SK-N-SH treated with all-trans-retinoic acid at 6 μM for 48 hours (cell line): ENCODE data around the gene CNIH4.

Experiments used
- ATAC-seq: fragments of 200-7000 bp; cut with Tn5 transposase; 3 replicates; pipeline ENCODE4 v1.9.1; 2020; ENCODE audit warnings: mild to moderate bottlenecking, moderate library complexity
- BACH2 ChIP-seq: fragments of 250-450 bp; sonication (Bioruptor Pico); IDR thresholded peaks from 2 replicates; pipeline ENCODE4 v1.9.0; 2021; ENCODE audit warnings: mild to moderate bottlenecking, borderline replicate concordance
- CSDC2 ChIP-seq: fragments of 250-450 bp; sonication (Bioruptor Pico); IDR thresholded peaks from 2 replicates; pipeline ENCODE4 v1.5.0; 2020; ENCODE audit warnings: mild to moderate bottlenecking, moderate library complexity
- ESRRG ChIP-seq: fragments of 250-450 bp; sonication (Bioruptor Pico); IDR thresholded peaks from 2 replicates; pipeline ENCODE4 v1.6.1; 2021; ENCODE audit warnings: mild to moderate bottlenecking
- GLIS3 ChIP-seq: fragments of 250-450 bp; sonication (Bioruptor Pico); IDR thresholded peaks from 2 replicates; pipeline ENCODE4 v1.5.0; 2020; ENCODE audit warnings: mild to moderate bottlenecking, moderate library complexity
- OSR1 ChIP-seq: fragments of 250-450 bp; sonication (Bioruptor Pico); IDR thresholded peaks from 2 replicates; pipeline ENCODE4 v1.8.0; 2022; ENCODE audit warnings: moderate library complexity, mild to moderate bottlenecking, inconsistent platforms
- PPARA ChIP-seq: fragments of 250-450 bp; sonication (Bioruptor Pico); IDR thresholded peaks from 2 replicates; pipeline ENCODE4 v1.5.0; 2020; ENCODE audit warnings: mild to moderate bottlenecking, borderline replicate concordance
- RARB ChIP-seq: fragments of 250-450 bp; sonication (Bioruptor Pico); IDR thresholded peaks from 2 replicates; pipeline ENCODE4 v1.8.0; 2021; ENCODE audit warnings: mild to moderate bottlenecking, moderate library complexity
- SNAI2 ChIP-seq: fragments of 250-450 bp; sonication (Bioruptor Pico); IDR thresholded peaks from 2 replicates; pipeline ENCODE4 v1.5.0; 2020; ENCODE audit warnings: mild to moderate bottlenecking, moderate library complexity
- TCF4 ChIP-seq: fragments of 250-450 bp; sonication (Bioruptor Pico); IDR thresholded peaks from 2 replicates; pipeline ENCODE4 v1.8.0; 2021; ENCODE audit warnings: mild to moderate bottlenecking, moderate library complexity, borderline replicate concordance
- TOX ChIP-seq: fragments of 250-450 bp; sonication (Bioruptor Pico); IDR thresholded peaks from 2 replicates; pipeline ENCODE4 v1.8.0; 2021; ENCODE audit warnings: mild to moderate bottlenecking, moderate library complexity, borderline replicate concordance
- ZC3H10 ChIP-seq: fragments of 250-450 bp; sonication (Bioruptor Pico); IDR thresholded peaks from 2 replicates; pipeline ENCODE4 v1.5.1; 2021; ENCODE audit warnings: mild to moderate bottlenecking, moderate library complexity
- ZFP3 ChIP-seq: fragments of 250-450 bp; sonication (Bioruptor Pico); IDR thresholded peaks from 2 replicates; pipeline ENCODE4 v1.5.0; 2020; ENCODE audit warnings: mild to moderate bottlenecking, moderate library complexity
- ZNF565 ChIP-seq: fragments of 450-650 bp; formaldehyde crosslinking; conservative IDR thresholded peaks from 2 replicates; pipeline ENCODE4 v1.5.0; 2020; ENCODE audit warnings: low read depth, mild to moderate bottlenecking, moderate library complexity
- ZNF70 ChIP-seq: fragments of 450-650 bp; formaldehyde crosslinking; IDR thresholded peaks from 2 replicates; pipeline ENCODE4 v1.5.0; 2020; ENCODE audit warnings: mild to moderate bottlenecking, moderate library complexity
- ZNF8 ChIP-seq: fragments of 450-650 bp; formaldehyde crosslinking; IDR thresholded peaks from 2 replicates; pipeline ENCODE4 v1.5.0; 2020; ENCODE audit warnings: mild to moderate bottlenecking, moderate library complexity
- TF ChIP-seq, protein P1 (sequence below): fragments of 250-450 bp; sonication (Bioruptor Pico); IDR thresholded peaks from 2 replicates; pipeline ENCODE4 v1.5.1; 2021; ENCODE audit warnings: mild to moderate bottlenecking, moderate library complexity
- TF ChIP-seq, protein P2 (sequence below): fragments of 250-450 bp; sonication (Bioruptor Pico); IDR thresholded peaks from 2 replicates; pipeline ENCODE4 v1.8.0; 2020; ENCODE audit warnings: mild to moderate bottlenecking, moderate library complexity, borderline replicate concordance
- TF ChIP-seq, protein P3 (sequence below): fragments of 250-450 bp; sonication (Bioruptor Pico); IDR thresholded peaks from 2 replicates; pipeline ENCODE4 v1.5.1; 2020; ENCODE audit warnings: low read depth, mild to moderate bottlenecking, moderate library complexity
- TF ChIP-seq, protein P4 (sequence below): fragments of 250-450 bp; sonication (Bioruptor Pico); IDR thresholded peaks from 2 replicates; pipeline ENCODE4 v1.8.0; 2021; ENCODE audit warnings: low read depth, mild to moderate bottlenecking, moderate library complexity, borderline replicate concordance
- TF ChIP-seq, protein P5 (sequence below): fragments of 250-450 bp; sonication (Bioruptor Pico); IDR thresholded peaks from 2 replicates; pipeline ENCODE4 v1.5.0; 2020; ENCODE audit warnings: mild to moderate bottlenecking, moderate library complexity

Gene CNIH4

DNA sequence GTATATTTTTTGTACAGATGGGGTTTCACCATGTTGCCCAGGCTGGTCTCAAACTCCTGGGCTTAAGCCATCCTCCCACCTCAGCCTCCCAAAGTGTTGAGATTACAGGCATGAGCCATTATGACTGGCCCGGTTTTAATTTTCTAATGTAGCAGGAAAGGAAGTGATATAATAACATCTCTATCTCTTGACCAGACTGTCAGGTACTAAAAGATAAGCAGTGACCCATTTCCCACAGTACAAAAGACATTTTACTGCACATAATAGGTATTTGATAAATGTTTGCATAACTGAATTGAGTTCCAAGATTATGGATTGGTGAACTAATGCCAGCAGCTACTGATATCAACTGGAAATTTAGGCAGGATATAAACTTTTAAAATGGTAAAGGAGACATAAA, 30.7 kb upstream of the CNIH4 start:
- ATAC-seq = no peak
- TF ChIP-seq, protein P1, sequence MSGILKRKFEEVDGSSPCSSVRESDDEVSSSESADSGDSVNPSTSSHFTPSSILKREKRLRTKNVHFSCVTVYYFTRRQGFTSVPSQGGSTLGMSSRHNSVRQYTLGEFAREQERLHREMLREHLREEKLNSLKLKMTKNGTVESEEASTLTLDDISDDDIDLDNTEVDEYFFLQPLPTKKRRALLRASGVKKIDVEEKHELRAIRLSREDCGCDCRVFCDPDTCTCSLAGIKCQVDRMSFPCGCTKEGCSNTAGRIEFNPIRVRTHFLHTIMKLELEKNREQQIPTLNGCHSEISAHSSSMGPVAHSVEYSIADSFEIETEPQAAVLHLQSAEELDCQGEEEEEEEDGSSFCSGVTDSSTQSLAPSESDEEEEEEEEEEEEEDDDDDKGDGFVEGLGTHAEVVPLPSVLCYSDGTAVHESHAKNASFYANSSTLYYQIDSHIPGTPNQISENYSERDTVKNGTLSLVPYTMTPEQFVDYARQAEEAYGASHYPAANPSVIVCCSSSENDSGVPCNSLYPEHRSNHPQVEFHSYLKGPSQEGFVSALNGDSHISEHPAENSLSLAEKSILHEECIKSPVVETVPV (CRISPR knock-in tag) = no peak
- TF ChIP-seq GLIS3 (CRISPR knock-in tag) (no peak), BACH2 (CRISPR knock-in tag) (no peak), CSDC2 (CRISPR knock-in tag) (no peak), SNAI2 (no peak), OSR1 (CRISPR knock-in tag) (no peak), PPARA (CRISPR knock-in tag) (no peak), TOX (CRISPR knock-in tag) (no peak), ZNF565 (CRISPR knock-in tag) (no peak), ZFP3 (CRISPR knock-in tag) (no peak), ZNF70 (CRISPR knock-in tag) (no peak)
- TF ChIP-seq, protein P2, sequence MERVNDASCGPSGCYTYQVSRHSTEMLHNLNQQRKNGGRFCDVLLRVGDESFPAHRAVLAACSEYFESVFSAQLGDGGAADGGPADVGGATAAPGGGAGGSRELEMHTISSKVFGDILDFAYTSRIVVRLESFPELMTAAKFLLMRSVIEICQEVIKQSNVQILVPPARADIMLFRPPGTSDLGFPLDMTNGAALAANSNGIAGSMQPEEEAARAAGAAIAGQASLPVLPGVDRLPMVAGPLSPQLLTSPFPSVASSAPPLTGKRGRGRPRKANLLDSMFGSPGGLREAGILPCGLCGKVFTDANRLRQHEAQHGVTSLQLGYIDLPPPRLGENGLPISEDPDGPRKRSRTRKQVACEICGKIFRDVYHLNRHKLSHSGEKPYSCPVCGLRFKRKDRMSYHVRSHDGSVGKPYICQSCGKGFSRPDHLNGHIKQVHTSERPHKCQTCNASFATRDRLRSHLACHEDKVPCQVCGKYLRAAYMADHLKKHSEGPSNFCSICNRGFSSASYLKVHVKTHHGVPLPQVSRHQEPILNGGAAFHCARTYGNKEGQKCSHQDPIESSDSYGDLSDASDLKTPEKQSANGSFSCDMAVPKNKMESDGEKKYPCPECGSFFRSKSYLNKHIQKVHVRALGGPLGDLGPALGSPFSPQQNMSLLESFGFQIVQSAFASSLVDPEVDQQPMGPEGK (CRISPR knock-in tag) = no peak
- TF ChIP-seq, protein P3, sequence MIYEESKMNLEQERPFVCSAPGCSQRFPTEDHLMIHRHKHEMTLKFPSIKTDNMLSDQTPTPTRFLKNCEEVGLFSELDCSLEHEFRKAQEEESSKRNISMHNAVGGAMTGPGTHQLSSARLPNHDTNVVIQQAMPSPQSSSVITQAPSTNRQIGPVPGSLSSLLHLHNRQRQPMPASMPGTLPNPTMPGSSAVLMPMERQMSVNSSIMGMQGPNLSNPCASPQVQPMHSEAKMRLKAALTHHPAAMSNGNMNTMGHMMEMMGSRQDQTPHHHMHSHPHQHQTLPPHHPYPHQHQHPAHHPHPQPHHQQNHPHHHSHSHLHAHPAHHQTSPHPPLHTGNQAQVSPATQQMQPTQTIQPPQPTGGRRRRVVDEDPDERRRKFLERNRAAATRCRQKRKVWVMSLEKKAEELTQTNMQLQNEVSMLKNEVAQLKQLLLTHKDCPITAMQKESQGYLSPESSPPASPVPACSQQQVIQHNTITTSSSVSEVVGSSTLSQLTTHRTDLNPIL (CRISPR knock-in tag) = no peak
- TF ChIP-seq, all 23 proteins: peak for 0

DNA sequence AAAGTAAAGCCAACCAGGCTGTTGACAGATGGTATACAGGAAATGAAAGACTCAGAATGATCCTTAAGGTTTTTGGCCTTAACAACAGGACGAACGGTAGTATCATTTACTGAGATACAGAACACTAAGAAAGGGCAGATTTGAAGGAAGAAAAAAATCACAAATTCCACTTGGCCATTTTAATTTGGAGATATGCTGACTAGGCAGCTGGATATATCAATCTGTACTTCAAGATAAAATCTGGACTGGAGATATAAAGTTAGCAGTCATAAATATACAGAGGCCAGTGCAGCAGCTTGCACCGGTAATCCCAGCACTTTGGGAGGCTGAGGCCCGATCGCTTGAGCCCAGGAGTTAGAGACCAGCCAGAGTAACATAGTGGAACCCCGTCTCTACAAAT, 28.0 kb upstream of the CNIH4 start:
- ATAC-seq = no peak
- TF ChIP-seq ZC3H10 (CRISPR knock-in tag) = no peak
- TF ChIP-seq ZNF70 (CRISPR knock-in tag) = no peak
- no peak for TF ChIP-seq PPARA (CRISPR knock-in tag)
- no peak for TF ChIP-seq TCF4
- TF ChIP-seq, protein P1 (CRISPR knock-in tag) = no peak
- no peak for TF ChIP-seq OSR1 (CRISPR knock-in tag)
- no peak for TF ChIP-seq SNAI2

DNA sequence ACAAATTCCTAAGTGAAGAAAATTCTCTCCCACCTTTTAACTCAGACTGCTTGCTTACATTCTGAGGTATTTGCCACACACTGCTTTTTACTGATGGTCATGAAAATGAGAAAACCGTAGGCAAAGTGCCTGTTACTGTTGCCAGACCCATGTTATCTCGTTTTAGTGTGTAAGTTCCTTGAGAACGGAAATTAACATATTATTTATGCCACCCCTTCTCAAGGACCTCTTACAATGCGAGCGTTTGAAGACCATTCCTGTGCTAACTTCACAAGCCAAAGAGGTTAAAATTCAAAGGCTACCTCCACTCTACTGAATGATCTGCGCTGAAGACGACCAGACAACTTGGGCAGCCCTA, 27.2 kb upstream of the CNIH4 start:
- TF ChIP-seq TCF4 (no peak), OSR1 (CRISPR knock-in tag) (no peak), ZNF565 (CRISPR knock-in tag) (no peak), CSDC2 (CRISPR knock-in tag) (no peak), ESRRG (CRISPR knock-in tag) (no peak), TOX (CRISPR knock-in tag) (no peak), PPARA (CRISPR knock-in tag) (no peak), ZNF70 (CRISPR knock-in tag) (no peak), BACH2 (CRISPR knock-in tag) (no peak), ZNF8 (CRISPR knock-in tag) (no peak), RARB (CRISPR knock-in tag) (no peak)
- TF ChIP-seq, protein P1 (CRISPR knock-in tag) = no peak
- TF ChIP-seq, protein P4, sequence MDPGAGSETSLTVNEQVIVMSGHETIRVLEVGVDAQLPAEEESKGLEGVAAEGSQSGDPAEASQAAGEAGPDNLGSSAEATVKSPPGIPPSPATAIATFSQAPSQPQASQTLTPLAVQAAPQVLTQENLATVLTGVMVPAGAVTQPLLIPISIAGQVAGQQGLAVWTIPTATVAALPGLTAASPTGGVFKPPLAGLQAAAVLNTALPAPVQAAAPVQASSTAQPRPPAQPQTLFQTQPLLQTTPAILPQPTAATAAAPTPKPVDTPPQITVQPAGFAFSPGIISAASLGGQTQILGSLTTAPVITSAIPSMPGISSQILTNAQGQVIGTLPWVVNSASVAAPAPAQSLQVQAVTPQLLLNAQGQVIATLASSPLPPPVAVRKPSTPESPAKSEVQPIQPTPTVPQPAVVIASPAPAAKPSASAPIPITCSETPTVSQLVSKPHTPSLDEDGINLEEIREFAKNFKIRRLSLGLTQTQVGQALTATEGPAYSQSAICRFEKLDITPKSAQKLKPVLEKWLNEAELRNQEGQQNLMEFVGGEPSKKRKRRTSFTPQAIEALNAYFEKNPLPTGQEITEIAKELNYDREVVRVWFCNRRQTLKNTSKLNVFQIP = no peak
- TF ChIP-seq, protein P5, sequence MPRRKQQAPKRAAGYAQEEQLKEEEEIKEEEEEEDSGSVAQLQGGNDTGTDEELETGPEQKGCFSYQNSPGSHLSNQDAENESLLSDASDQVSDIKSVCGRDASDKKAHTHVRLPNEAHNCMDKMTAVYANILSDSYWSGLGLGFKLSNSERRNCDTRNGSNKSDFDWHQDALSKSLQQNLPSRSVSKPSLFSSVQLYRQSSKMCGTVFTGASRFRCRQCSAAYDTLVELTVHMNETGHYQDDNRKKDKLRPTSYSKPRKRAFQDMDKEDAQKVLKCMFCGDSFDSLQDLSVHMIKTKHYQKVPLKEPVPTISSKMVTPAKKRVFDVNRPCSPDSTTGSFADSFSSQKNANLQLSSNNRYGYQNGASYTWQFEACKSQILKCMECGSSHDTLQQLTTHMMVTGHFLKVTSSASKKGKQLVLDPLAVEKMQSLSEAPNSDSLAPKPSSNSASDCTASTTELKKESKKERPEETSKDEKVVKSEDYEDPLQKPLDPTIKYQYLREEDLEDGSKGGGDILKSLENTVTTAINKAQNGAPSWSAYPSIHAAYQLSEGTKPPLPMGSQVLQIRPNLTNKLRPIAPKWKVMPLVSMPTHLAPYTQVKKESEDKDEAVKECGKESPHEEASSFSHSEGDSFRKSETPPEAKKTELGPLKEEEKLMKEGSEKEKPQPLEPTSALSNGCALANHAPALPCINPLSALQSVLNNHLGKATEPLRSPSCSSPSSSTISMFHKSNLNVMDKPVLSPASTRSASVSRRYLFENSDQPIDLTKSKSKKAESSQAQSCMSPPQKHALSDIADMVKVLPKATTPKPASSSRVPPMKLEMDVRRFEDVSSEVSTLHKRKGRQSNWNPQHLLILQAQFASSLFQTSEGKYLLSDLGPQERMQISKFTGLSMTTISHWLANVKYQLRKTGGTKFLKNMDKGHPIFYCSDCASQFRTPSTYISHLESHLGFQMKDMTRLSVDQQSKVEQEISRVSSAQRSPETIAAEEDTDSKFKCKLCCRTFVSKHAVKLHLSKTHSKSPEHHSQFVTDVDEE (CRISPR knock-in tag) = no peak
- TF ChIP-seq, protein P2 (CRISPR knock-in tag) = no peak
- TF ChIP-seq, all 23 proteins: peak for 0
- no peak for ATAC-seq
